ENCODE data around the gene ZNF530. TPM values are rescaled to one million over a fixed set of nuclear protein-coding genes. Genes with fewer than 3 reads are reported as not detected.
A peak's percentile ranks its signal among the peaks of the same experiment; 100 is the strongest.

The ZNF530 gene
- 3.3 TPM for polyA plus RNA-seq (ENCODE audit: insufficient read length)

DNA sequence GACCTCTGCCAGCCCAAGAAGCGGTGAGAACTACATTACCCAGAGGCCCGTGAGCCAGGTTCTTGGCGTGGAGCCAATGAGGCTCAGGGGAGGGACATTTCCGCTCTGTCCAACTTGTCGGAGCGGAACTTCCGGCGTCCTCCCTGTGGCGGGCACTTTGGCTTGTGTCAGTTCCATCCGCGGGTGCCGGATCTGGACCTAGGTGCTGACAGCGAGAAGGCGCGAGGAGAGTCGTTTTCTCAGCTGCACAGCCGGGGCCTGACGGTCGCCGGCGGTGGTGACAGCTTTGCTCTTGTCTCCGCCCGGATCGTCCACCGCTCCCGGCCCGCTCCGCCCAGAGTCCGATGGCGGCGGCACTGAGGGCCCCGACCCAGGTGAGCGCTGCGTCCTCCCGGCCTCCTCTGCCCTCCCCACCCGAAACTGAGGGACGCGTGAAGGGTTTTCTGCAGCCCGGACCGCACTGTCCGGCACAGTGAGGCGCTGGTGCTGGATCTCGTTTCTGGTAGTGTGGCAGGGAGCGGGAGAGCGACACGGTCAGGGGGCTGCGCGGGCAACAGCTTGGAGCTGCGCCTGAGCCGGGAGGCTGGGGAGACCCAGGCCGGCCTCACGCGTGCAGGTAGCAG, at the start of gene ZNF530:
Gene ZNF530 (plus strand): TSS at position 125 of the 623 bp plus-strand sequence. CDS start 4,461 bp downstream, outside the sequence.
- peak; percentile 93 for DNase-seq

DNA sequence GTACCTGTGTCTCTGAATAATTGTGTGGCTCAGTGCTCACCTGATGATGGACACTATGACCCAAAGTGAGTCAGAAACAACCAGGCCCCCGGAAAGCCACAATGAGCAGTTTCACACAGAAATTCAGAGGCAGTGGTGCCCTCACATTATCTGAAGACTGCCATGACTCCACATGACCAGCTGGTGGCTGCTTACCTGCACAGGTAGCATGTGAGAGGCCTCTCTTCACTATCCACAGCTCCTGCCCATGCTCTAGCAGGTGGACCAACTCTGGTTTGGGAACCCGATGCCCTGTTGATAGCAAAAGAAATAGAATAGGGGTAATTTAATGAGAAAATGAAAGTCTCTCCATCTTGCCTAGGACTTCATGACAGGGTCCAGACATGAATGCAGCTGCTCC, 47.3 kb upstream of the ZNF530 start:
- DNase-seq, result no peak

DNA sequence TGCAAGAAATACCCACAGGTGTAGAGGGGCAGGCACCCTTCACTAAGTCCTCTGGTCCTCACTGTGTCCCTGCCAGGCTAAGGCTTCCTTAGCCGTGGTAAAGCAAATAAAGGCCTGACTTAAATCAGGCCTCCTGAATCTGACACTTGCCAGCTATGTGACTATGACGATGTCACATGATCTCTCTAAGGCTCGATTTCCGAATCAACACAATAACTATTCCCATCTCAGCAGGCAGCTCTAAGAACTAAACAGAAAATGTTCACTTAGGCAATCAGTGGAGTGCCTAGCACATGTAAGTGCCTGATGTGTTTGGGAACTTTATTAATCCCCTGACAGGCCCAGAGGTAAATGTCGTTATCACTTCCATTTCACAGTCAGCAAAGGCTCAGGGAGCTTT, 42.0 kb upstream of the ZNF530 start:
- no peak for DNase-seq

DNA sequence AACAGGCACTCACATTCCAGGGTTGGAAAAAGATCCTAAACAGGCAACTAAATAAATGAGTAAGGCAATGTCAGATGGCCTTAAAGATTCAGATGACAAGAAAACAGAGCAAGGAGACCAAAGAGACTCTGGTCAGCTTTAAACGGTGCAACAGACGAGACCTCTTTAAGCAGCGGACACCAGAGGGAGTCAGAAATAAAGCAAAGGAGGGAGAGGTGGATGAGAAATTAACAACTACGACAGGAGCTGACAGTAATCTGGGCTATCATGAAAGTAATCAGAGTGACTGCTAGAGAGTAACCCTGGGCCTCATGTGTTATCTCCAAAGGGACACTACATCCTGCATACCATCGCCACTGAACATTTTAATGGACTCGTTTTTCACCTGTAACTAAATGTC, 41.2 kb upstream of the ZNF530 start:
- DNase-seq, result no peak

DNA sequence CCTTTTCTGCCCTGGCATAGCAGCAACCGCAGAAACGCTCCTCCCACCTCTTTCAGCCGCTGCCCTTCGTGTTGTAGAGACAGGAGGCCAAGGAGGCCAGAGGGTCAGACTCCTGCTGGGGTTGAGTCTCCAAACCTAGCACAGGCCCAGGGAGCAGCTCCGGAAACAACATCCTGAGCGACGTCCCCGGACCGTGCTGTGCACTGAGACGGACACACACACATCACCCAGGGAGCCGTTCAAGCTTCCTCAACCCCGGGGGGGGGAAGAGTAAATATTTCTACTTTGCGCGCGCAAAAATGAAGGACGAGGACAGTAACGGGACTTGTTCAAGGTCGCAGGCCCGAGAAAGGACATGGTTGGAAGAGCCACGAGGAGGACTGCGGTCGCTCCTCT, 40.7 kb upstream of the ZNF530 start:
- DNase-seq, result peak; percentile 6

DNA sequence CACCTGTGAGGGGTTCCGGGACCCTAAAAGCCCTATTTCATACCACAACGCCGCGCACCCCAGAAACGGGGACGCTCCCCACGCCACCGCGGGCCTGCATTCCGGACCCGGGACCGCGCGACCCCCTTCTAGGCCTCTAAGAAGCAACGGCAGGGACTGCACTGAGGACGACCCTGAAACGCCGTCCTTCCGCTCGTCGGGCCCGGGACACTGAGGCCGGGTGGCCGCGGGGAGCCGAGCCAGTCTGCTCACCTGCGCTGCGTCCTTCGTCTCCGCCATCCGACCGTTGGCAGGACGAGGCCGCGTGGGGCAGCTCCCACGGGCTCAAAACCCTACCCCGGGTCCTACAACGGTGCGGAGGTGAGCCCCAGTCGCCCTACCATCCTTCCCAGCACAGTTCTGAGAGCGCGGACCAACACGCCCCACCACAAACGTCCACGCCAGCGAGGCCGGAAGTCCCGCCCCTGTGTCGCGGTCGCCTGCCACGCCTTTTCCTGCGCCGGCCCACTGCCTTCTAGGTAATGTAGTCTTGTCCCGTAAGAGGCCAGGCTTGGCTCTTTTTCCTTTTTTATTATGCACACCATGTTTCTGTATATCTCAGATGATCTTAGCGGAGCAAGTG, 40.2 kb upstream of the ZNF530 start, which contains the start of gene ZNF550:
Gene ZNF550 (minus strand): TSS at position 460 of the 622 bp plus-strand sequence. CDS start 181 bp downstream, at position 279.
- peak; percentile 93 for DNase-seq

DNA sequence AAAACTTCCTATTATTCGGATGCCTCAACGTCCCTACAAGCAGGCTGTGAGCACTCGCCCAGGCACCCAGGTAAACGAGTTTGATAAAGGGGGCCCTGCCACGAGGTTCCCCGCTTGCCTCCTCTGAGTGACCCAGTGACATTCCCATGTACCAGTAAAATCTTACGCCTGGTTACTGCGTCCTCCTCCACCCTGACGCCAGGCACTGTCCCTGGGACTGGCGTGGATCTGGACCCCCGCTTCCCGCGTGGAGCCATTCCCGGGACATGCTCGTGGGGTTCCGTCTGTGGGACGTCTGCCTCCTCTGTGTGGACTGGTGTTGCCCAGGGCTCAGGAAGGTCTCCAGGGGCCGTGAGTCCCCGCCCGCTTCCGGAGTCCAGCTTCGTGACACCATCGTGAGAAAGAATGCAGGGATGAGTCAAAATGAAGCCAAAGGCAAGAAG, 39.6 kb upstream of the ZNF530 start:
- no peak for DNase-seq

DNA sequence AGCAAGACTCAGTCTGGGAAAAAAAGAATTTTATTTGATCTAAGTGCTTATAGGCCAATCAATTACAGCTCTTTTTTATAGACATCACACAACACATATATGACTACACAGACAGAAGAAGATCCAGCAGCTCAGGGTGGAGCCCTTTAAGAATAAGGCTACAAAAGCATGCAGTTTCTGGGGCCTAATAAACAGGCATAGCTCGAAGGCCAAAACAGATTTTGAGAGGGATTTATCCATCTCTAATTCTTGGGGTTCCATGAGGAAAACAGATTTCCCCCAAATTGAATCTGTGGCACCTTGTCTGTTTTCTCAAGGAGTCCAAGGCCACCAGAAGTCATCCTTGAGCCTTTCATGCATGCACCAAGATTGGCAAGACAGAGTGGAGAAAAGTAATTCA, 36.1 kb upstream of the ZNF530 start:
- no peak for DNase-seq

DNA sequence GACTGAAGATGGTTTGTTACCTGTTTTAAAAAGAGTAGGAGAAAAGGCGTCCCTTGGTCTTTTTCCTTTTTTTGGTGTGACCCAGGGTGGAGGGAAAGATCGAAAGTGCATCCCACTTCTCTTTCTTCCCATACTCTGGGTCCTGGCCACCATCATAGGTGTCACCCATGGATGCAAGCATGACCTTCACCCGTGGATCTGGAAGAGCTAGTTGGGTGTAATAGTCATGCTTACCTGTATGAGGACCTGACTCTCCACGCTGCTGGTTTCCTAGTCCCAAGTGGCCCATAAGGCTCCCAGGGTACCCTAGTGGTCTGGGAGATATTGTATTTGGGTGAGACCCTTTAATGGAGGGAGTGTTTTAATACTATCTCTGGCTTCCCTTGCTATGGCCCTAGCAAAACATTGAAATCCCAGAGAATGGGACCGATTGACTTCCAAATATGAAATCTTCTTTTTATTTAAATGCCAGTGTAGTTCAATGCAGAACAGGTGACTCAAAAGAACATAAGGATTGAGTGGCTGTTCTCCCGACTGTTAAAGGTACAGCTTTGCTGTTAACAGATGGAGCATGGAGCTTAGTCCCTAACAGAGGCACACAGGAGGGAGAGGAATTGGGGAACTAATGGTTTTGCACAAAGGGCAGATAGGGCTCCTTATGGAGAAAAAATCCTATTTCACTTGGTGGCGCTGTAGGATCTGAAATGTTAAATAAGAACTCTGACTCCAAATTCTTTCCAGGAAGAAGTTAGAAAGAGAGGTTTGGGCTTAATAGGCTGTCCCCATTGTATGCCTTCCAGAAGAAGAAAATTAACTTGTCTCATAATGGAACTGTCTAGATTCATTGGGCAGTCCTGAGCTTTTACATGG, 33.1 kb upstream of the ZNF530 start:
- DNase-seq, result no peak

DNA sequence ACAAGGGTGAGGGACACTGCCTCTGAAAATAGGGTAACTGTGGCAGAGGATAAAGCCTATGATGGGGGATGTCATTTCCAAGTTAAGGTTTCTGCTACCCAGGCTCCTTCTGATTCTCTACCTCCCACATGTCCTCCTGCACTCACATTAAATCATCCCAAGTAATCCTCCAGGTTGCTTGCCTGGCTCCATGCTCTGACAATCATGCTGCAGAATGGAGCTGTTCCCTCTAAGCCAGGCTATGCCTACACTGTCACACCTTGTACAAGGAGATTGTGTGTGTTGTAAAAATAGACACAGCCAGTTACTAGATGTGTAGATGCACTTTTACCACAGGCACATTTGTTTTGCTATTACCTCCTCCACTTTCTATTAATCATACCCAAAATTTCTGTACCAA, 29.0 kb upstream of the ZNF530 start:
- no peak for DNase-seq

DNA sequence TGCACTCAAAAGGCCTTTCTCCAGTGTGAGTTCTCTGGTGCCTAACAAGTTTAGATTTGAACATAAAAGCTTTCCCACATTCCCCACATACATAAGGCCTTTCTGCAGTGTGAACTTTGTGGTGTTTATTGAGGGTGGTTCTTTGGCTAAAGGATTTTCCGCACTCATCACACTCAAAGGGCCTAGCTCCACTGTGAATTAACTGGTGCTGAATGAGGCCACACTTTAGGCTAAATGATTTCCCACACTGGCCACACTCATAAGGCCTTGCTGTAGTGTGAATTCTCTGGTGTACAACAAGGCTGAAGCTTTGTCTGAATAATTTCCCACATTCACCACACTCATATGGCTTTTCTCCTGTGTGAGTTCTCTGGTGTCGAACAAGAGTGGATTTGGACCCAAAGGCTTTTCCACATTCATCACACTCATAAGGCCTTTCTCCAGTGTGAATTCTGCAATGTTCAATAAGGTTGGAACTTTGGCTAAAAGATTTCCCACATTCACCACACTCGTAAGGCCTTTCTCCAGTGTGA, 27.2 kb upstream of the ZNF530 start:
- no peak for DNase-seq

DNA sequence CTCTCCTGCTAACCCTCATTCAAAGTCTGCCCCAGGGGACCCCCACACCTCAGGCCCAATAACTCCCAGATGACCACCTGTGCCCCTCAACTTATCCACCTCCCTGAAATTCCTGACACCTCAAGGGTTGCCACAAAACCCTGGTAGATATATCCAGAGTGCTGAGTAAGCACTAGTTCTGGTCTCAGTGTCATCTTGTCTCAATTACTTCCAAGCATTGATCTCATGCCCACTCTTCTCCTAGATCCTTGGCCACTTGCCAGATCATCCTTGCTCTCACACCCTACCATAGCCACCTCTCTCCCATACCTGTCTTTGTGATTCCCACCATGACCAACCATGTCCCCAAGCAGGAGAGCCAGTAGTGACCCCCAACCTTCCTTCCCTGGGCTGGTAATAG, 23.0 kb upstream of the ZNF530 start:
- no peak for DNase-seq

DNA sequence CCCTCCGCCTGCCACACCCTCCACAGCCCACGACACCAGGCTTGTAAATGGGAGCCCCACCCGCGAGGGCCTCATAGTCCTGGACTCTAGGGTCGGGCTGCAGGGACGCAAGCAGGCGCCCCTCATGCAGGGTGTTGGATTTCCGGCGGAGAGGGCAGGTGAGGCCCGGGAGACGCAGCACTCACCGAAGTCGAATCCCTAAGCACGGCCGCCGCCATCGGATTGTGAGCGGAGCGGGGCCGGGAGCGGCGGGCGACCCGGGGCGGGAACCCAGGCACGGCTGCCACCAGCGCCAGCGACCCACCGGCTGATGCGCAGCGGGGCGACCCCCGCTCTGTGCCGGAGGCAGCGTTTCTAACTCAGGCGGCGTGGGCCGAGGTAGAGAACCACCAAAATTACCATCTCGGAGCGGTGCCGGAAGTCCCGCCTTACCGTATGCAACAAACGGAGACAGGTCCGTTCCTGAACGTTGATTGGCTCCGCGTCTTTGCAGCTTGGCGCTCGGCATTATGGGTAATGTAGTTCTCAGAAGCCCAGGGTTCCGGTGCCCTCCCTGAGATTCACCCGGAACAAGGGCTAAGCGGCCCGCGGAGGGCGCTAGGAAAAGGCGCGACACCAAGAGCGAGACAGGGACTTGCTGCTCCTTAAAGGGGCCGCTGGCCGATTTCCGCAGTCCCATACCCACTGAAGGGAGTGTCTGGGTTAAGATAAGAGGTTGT, 21.0 kb upstream of the ZNF530 start, which contains the start of gene ZNF416:
Gene ZNF416 (minus strand): TSS at position 425 of the 719 bp plus-strand sequence. CDS start 207 bp downstream, at position 218.
- peak; percentile 98 for DNase-seq

DNA sequence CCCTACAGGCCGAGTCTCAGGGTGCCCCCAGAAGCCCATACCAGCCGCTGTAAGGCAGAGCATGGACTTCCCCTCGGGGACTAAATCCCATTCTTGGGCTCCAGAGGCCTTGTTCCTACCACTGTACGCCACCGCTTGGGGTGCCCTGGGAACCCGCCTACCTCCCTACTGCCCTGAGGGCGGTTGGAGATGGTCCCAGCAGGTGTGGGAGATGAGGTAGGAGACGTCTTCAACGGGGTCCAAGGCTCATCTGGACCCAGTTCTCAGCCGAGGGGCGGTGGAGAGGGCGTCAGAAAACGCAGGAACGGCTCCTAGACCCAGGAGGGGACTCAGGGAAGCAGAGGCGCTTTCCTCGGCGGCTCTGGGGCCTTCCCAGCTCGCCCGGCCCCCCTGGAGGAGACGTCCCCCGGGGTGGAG, 16.6 kb upstream of the ZNF530 start:
- no peak for DNase-seq

DNA sequence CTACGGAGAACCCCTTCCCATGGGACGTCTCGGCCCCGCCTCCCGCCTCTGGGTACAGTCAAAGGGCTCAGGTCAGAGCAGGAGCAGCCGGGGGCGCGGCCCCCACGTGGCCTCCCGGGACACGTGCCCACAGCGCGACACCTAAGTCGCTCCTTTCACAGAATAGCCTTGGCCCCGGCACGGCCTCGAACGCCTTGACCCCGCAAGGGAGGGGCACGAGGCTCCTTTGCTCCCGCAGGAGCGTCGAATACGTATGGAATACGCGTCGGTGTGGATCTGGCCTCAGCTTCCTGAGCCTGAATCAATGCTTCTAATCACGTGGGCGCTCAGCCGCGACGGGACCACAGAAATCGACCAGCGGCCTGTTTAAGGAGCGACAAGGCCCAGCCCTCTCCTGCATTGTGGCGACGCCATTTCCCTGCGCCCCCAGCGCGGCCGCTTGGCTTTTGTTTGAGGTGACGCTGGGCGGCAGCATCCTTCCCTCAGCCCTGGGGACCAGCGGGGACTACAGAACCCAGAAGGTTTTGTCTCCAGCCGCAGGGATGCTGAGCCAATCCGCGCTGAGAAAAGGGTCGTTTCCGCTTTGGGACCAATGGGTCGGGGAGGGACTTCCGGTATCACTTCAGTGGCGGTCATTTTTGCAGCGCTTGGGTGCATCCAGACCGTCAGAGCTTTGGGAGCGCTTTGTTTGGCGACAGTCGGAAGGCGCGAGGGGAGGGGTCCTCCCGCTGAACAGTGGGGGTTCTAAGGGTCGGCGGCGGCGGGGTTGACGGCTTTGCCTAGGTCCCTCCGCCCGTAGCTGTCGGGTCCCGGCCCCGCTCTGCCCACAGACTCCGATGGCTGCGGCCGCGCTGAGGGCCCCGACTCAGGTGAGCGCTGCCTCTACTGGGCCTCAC, 15.9 kb upstream of the ZNF530 start, which contains the start of gene ZIK1:
Gene ZIK1 (plus strand): TSS at position 625 of the 896 bp plus-strand sequence. CDS start 212 bp downstream, at position 837.
- peak; percentile 92 for DNase-seq

DNA sequence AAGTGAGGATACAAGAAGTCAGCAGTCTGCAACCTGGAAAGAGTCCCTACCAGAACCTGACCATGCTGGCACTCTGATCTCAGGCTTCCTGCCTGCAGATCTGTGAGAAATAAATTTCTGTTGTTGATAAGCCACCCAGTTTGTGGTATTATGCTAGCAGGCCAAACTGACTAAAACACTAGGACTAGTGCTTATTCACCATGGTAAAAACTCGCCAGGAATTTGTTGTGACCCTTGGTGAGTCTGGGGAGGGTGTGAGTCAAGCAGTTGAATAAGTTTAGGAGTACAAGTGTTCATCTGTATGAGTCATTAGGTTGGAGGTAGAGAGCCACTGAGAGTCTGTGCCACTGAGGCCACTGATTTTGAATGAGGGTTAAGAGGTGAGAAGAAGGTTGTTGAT, 12.2 kb upstream of the ZNF530 start:
- no peak for DNase-seq

DNA sequence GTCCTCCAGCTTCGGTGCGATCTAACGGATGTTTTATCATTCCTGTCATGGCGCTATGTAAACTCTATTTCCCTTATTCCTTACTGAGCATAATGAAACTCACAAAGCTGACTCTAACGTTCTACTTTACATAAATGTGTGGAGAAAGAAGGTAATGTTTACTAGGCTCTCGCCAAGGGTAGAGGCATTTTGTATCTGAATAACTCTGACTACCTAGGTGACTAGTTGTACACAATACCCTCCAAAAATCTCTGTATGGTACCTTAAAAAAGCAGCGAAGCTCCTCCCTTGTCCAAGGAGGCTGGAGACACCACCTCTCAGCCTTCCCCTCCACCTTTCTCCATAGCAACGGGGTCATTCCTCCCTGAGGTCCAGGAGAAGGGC, 316 bp upstream of the ZNF530 start:
- DNase-seq, result no peak

DNA sequence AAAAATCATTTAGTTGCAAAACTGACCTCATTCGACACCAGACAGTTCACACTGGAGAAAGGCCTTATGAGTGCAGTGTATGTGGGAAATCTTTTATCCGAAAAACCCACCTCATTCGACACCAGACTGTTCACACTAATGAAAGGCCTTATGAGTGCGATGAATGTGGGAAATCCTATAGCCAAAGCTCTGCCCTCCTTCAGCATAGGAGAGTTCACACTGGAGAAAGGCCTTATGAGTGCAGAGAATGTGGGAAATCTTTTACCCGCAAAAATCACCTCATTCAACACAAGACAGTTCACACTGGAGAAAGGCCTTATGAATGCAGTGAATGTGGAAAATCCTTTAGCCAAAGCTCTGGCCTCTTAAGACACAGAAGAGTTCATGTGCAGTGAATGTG, 7.2 kb downstream of the ZNF530 start:
- DNase-seq, result no peak

DNA sequence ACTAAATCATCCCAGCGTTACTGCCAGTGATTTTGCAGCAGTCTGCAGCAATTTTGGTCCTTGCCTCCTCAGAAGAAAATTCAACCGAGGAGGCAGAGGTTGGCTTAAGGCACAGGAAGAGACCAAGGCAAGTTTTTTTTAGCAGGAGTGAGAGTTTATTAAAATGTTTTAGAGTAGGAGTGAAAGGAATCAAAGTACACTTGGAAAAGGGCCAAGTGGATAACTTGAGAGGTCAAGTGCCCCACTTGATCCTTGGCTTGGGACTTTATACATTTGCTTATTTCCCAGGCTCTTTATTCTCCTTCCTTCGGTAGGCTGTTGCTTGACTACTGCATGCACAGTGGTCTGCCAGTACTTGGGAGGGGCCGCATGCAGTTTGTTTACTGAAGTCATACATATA, 11.4 kb downstream of the ZNF530 start:
- no peak for DNase-seq

DNA sequence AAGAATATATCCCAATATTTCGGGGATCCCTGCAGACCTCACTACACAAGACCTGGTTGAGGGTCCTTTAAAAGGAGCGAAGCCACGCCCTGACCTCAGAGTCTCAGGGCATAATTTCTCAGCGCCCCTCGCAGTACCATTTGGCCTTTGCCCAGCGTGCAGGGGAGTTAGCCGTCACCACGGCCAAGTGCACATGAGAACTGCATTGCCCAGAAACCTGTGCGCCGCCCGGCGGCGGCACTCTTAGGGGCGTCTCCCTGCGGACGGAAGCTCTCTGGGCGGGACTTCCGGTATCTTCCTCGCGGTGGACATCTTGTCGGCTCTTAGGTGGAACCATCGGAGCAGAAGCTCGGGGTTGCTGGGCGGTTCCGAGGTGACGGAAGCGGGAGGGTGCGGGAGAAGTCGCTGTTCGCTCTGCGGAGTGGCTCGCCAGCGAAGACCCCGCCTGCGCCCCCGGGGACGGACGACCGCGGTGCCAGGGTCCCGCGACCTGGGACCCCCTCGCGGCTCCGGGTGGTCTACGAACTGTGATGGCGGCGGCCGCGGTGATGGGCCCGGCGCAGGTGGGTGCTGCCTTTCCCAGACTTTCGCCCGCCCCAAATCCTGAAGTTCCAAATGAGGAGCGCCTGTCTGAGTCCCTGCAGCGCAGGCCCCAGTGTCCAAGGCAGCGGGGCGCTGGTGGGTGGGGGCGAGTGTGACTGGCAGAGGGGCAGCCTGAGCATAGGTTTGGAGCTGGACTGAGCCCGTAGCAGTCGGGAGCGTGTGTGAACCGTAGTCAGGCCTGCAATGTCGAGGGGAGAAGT, 14.5 kb downstream of the ZNF530 start, which contains the start of gene ZNF134:
Gene ZNF134 (plus strand): TSS at position 302 of the 803 bp plus-strand sequence. CDS start 5,227 bp downstream, outside the sequence.
- DNase-seq, result peak; percentile 93
